CD14-positive monocyte (primary cell): ENCODE measurements around the gene NDST4. TPM values are rescaled to one million over a fixed set of nuclear protein-coding genes. Genes with fewer than 3 reads are reported as not detected.
"Not testable (repeated sequence)": the region's sequence is repeated elsewhere in the genome, so short reads cannot be mapped to it uniquely, and the experiment has no call there.

Source experiments
- DNase-seq, 3 donors: peaks; one replicate each; pipeline ENCODE4 v3.0.0-alpha.2; 2011 to 2022
- H2AFZ ChIP-seq: 2 replicates; pipeline ENCODE4 v1.6.0; 2012; ENCODE audit warnings: mild to moderate bottlenecking, low read depth, low read length, inconsistent platforms; ENCODE audit not compliant: insufficient read depth, poor library complexity, severe bottlenecking
- H3K27ac ChIP-seq, 2 donors: 1 replicate in 1 of 2; 2 replicates in 1 of 2; pipeline ENCODE4 v1.5.1; 2012 to 2013; ENCODE audit warnings: low read length in 2 of 2, control low read depth in 1 of 2, inconsistent platforms in 1 of 2, low read depth in 1 of 2, mild to moderate bottlenecking in 1 of 2
- H3K27me3 ChIP-seq, 2 donors: one replicate each; pipeline versions ENCODE4 v1.6.0 to v1.6.1; 2011 to 2013; ENCODE audit warnings: low read length in 2 of 2; ENCODE audit not compliant: control insufficient read depth in 2 of 2, insufficient read depth in 2 of 2
- H3K36me3 ChIP-seq, 2 donors: replicated peaks in 1 of 2; 1 replicate in 1 of 2; 2 replicates in 1 of 2; pipeline versions ENCODE4 v1.5.1 to v1.6.1; 2012 to 2013; ENCODE audit warnings: low read length in 2 of 2, control low read depth in 1 of 2, inconsistent platforms in 1 of 2, mild to moderate bottlenecking in 1 of 2; ENCODE audit not compliant: insufficient read depth in 2 of 2, control insufficient read depth in 1 of 2
- H3K4me1 ChIP-seq, 2 donors: 1 replicate in 1 of 2; 2 replicates in 1 of 2; pipeline versions ENCODE4 v1.5.1 to v1.6.1; 2012 to 2013; ENCODE audit warnings: low read length in 2 of 2, control low read depth in 1 of 2, inconsistent platforms in 1 of 2, mild to moderate bottlenecking in 1 of 2, moderate library complexity in 1 of 2; ENCODE audit not compliant: insufficient read depth in 2 of 2, control insufficient read depth in 1 of 2
- H3K4me2 ChIP-seq: replicated peaks from 2 replicates; pipeline ENCODE3; 2012; ENCODE audit warnings: low read length, moderate library complexity, mild to moderate bottlenecking; ENCODE audit not compliant: poor library complexity, severe bottlenecking; ENCODE audit errors: extremely low read depth
- H3K4me3 ChIP-seq, 3 experiments: fragments of 200-600 bp in 1 of 3; sonication (generic) in 1 of 3; replicated peaks in 1 of 3; 1 replicate in 2 of 3; 2 replicates in 1 of 3; pipeline ENCODE4 v1.5.1; 2011 to 2013; ENCODE audit warnings: low read length in 3 of 3, mild to moderate bottlenecking in 3 of 3, control low read depth in 2 of 3, low read depth in 2 of 3, inconsistent platforms in 1 of 3, moderate library complexity in 1 of 3
- H3K79me2 ChIP-seq: 2 replicates; pipeline ENCODE4 v1.6.0; 2012; ENCODE audit warnings: mild to moderate bottlenecking, control low read depth, inconsistent platforms, low read length, moderate library complexity; ENCODE audit not compliant: insufficient read depth
- H3K9ac ChIP-seq: 2 replicates; pipeline ENCODE4 v1.6.0; 2017; ENCODE audit warnings: low read length, mild to moderate bottlenecking; ENCODE audit not compliant: insufficient read depth, poor library complexity, severe bottlenecking
- H3K9me3 ChIP-seq, 2 donors: replicated peaks in 1 of 2; 1 replicate in 1 of 2; 2 replicates in 1 of 2; pipeline versions ENCODE4 v1.5.1 to v1.6.1; 2012 to 2013; ENCODE audit warnings: low read length in 2 of 2, control low read depth in 1 of 2; ENCODE audit not compliant: control insufficient read depth in 1 of 2, insufficient read depth in 1 of 2
- H4K20me1 ChIP-seq: 2 replicates; pipeline ENCODE4 v1.6.0; 2012; ENCODE audit warnings: mild to moderate bottlenecking, low read length, control low read depth, moderate library complexity; ENCODE audit not compliant: insufficient read depth
- H3K27ac Mint-ChIP-seq, 7 donors: one replicate each; pipeline ENCODE4 v1.8.0; 2020; ENCODE audit warnings: mild to moderate bottlenecking in 7 of 7, mixed read lengths in 7 of 7, moderate library complexity in 6 of 7, inconsistent platforms in 2 of 7
- H3K27me3 Mint-ChIP-seq, 3 donors: one replicate each; pipeline ENCODE4 v1.8.0; 2021 to 2022; ENCODE audit warnings: low read depth in 3 of 3, mild to moderate bottlenecking in 3 of 3, mixed read lengths in 3 of 3, moderate library complexity in 3 of 3, inconsistent platforms in 1 of 3
- H3K36me3 Mint-ChIP-seq, 2 donors: one replicate each; pipeline ENCODE4 v1.8.0; 2020; ENCODE audit warnings: mixed read lengths in 2 of 2, inconsistent platforms in 1 of 2, mild to moderate bottlenecking in 1 of 2
- H3K4me1 Mint-ChIP-seq: one replicate; pipeline ENCODE4 v1.8.0; 2020; ENCODE audit warnings: mild to moderate bottlenecking, mixed read lengths
- H3K4me3 Mint-ChIP-seq, 2 donors: one replicate each; pipeline ENCODE4 v1.8.0; 2020; ENCODE audit warnings: mild to moderate bottlenecking in 2 of 2, mixed read lengths in 2 of 2, moderate library complexity in 1 of 2
- H3K9me3 Mint-ChIP-seq, 7 donors: one replicate each; pipeline ENCODE4 v1.8.0; 2020 to 2022; ENCODE audit warnings: mixed read lengths in 7 of 7, mild to moderate bottlenecking in 6 of 7, moderate library complexity in 6 of 7, inconsistent platforms in 2 of 7
- CTCF ChIP-seq: fragments of 200-600 bp; IDR thresholded peaks from one replicate; pipeline ENCODE4 v1.8.0; 2022; ENCODE audit warnings: antibody characterized with exemption, mild to moderate bottlenecking
- WGBS: methylation state at CpG from one replicate; pipeline ENCODE4 v1.1.5; 2013; ENCODE audit warnings: missing lambda C conversion rate; ENCODE audit not compliant: insufficient coverage; 5-methylcytosine and 5-hydroxymethylcytosine counted together
- intact Hi-C, 2 donors: fragments of 100-400 bp; cut with micrococcal nuclease; formaldehyde crosslinking; loops; one replicate each; pipeline versions ENCODE4 v1.15.0 to v1.15.1; 2023
- polyA plus RNA-seq, 3 donors: library from polyadenylated mRNA; depleted of rRNA in 1 of 3; unstranded in 2 of 3; stranded (reverse) in 1 of 3; fragments of 300-500 nt in 2 of 3; fragments of >200 nt in 1 of 3; fragmentation: Illumina TruSeq in 2 of 3; gene quantifications; 1 replicate in 2 of 3; 2 replicates in 1 of 3; pipeline ENCODE4 v1.2.3, GENCODE V29; 2012 to 2021

NDST4 gene
- polyA plus RNA-seq, 3 donors, result not detected

- no peaks in the 10 kb centered on the region for H3K4me1 ChIP-seq
- H3K4me3 ChIP-seq, result no peak overlapping the region
- WGBS, result no CpG with 5 or more reads among the region's 5 CpGs
- no peak overlapping the region for H3K4me2 ChIP-seq
- no peaks in the 10 kb centered on the region for H3K27me3 ChIP-seq
- H3K27ac ChIP-seq, result no peak overlapping the region
- no peaks in the 10 kb centered on the region for H3K36me3 ChIP-seq
- H3K4me3 Mint-ChIP-seq, result no peak overlapping the region
- intact Hi-C loops, result no loop called here
- H3K27me3 Mint-ChIP-seq, result peaks cover 0 to 1% (median 0%) of the 10 kb centered on the region in 3 donors
- no peaks in the 10 kb centered on the region for H3K79me2 ChIP-seq
- TF ChIP-seq CTCF, result no peak
- no peaks in the 10 kb centered on the region for H4K20me1 ChIP-seq
- H3K9me3 ChIP-seq, result peaks cover 0 to 8% of the 10 kb centered on the region in 2 donors
- no peak overlapping the region for H2AFZ ChIP-seq
- no peaks in the 10 kb centered on the region for H3K36me3 Mint-ChIP-seq
- H3K4me1 Mint-ChIP-seq, result no peaks in the 10 kb centered on the region
- H3K9me3 Mint-ChIP-seq, result peaks cover 1 to 15% (median 6%) of the 10 kb centered on the region in 7 donors
- no peak for DNase-seq
- H3K9ac ChIP-seq, result no peak overlapping the region
- H3K27ac Mint-ChIP-seq, result no peak overlapping the region
Observed at GRCh38 chr4:114980932-114981708, 132.3 kb downstream of the NDST4 start.

- H3K79me2 ChIP-seq, H3K27me3 Mint-ChIP-seq, H3K27me3 ChIP-seq, H3K9me3 ChIP-seq, H3K4me1 Mint-ChIP-seq, H3K4me2 ChIP-seq, H3K9ac ChIP-seq, H3K4me3 ChIP-seq, H3K4me1 ChIP-seq, intact Hi-C loops, H3K27ac ChIP-seq, H2AFZ ChIP-seq, DNase-seq, H3K4me3 Mint-ChIP-seq, H4K20me1 ChIP-seq, H3K27ac Mint-ChIP-seq, H3K36me3 Mint-ChIP-seq, H3K36me3 ChIP-seq: not testable (repeated sequence)
- H3K9me3 Mint-ChIP-seq, result peaks cover 0 to 14% (median 6%) of the 10 kb centered on the region in 7 donors
- WGBS, result no CpG with 5 or more reads among the region's 7 CpGs
Observed at GRCh38 chr4:114980399-114980798, 133.0 kb downstream of the NDST4 start.
